GM19468 (cell line): ENCODE measurements around the gene IWS1.

Experiments
- ATAC-seq: cut with Tn5 transposase; IDR thresholded peaks from one replicate; pipeline ENCODE4 v1.9.1; 2021; ENCODE audit warnings: mild to moderate bottlenecking, moderate library complexity, moderate number of reproducible peaks; ENCODE audit not compliant: unreplicated experiment; ENCODE audit errors: extremely low read depth

The IWS1 gene

DNA sequence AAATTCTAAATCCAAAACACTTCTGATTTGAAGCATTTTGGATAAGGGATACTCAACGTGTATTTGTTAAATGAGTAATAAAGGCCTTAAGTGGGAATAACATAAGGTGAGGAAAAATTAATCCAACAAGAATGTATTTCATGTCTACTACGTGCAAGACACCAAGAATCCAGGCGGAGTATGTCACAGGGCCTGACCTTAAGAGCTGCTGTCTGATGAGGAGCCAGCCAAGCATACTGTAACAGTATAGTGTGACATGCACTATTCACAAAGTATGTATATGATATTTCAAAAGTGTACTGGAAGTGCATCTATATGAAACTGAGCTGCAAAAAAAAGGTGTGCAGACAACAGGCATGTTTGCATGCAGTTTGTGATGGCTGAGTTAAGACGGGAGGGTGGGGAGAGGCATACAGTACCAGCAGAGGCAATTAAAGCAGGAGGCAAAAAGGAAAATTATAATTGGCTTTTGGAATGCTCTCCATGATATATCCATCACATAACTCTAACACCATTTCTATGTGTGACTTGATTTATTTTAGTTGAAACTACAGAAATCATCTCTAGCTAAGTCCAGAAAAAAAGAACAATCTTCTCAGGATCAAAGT lies 18.2 kb downstream of the IWS1 start:
- ATAC-seq: no peak

DNA sequence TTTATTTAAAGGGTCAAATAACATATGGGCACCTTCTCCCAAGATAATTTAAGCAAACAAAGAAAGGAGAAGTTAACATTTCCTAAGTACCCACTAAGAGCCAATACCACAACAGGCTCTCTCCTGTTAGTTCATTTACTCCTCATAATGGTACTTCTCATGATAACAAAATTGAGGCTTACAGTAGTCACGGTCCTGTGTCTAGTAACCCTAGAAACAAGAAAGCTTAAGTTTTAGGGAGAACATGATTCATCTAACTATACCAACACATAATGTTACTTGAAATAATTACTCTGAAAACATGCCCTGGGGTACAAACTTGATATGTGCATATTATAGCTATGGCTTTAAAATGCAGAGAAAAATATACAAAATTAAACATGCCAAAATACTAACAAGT lies 19.8 kb downstream of the IWS1 start:
- ATAC-seq: no peak

DNA sequence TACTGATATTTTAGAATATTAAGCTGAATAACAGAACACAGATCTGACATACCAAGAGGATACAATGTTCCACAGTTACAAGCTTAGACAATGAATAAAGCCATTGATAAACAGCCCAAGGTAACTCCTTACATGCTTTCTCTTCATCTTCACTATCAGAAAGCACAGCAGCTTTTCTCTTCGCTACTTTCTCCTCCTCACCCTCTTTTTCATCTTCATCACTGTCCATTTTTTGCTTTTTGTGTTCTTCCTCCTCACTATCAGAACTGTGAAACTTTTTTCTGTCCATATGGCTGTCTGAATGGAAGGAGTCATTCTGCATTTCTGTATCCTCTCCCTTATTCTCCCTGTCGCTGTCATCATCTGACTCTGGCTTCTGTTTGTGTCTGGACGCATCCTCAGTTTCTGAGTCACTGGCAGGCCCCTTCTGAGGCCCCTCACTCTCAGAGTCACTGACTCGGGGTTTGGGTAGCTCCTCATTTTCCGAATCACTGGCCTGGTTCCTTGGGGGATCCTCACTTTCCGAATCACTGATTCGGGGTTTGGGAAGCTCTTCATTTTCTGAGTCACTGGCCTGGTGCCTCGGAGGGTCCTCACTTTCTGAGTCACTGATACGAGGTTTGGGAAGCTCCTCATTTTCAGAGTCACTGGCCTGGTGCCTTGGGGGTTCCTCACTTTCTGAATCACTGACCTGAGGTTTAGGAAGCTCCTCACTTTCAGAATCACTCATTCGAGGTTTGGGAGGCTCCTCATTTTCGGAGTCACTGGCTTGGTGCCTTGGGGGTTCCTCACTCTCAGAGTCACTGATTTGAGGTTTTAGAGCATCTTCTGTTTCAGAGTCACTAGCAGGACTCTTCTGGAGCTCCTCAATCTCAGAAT lies 21.5 kb downstream of the IWS1 start:
- no peak for ATAC-seq

DNA sequence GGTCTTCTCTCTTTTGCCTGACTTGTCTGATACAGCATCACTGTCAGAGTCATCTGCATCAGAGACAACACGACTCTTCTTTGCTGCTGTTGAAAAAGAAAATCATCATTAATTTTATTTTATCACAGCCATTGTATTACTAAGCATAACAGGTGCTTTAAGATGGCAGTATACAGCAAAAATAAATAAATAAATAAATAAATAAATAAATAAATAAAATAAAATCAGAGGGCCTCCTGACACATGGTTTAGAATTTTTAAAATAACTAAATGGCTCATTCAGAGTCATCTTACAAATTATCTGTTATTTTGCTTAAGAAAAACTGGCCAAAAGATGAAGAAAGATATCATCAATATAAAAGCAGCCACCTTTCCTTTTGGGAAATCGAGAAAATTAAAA lies 22.8 kb downstream of the IWS1 start:
- ATAC-seq: no peak

DNA sequence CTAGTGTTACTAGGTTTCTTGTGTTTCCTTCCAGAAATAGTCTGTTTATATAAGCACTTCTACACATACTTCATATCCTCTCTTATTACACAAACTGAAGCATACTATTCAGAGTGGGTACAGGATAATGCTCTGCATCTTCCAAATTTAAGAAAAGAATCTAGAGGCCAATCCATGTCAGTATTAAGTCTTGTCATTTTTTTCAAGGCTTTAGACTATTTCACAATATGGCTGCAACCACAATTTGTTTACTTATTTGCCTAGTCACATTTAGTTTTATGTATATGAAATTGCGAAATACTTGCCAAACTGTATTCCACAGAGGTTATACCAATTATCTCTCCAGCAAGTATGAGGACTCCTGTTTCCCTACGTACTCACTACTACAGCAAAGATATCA lies 27.9 kb downstream of the IWS1 start:
- ATAC-seq: no peak

DNA sequence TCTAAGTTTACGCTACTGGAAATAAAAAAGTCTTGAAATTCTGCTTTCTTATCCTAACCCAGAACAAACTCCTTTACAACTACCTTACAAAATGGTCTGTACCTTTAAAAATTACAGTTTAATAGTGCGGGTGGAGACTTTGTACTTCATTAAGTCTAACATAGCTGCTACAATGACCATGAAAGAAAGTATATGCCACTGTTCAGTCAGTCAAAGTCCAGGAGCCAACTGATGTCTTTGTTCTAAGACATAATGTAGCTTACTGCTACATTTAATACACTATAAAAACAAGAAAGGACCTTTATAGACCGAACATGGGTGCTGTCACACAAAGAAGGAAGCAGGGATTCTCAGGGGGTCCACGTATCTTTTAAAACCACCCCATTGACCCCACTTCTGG lies 36.0 kb downstream of the IWS1 start:
- no peak for ATAC-seq

DNA sequence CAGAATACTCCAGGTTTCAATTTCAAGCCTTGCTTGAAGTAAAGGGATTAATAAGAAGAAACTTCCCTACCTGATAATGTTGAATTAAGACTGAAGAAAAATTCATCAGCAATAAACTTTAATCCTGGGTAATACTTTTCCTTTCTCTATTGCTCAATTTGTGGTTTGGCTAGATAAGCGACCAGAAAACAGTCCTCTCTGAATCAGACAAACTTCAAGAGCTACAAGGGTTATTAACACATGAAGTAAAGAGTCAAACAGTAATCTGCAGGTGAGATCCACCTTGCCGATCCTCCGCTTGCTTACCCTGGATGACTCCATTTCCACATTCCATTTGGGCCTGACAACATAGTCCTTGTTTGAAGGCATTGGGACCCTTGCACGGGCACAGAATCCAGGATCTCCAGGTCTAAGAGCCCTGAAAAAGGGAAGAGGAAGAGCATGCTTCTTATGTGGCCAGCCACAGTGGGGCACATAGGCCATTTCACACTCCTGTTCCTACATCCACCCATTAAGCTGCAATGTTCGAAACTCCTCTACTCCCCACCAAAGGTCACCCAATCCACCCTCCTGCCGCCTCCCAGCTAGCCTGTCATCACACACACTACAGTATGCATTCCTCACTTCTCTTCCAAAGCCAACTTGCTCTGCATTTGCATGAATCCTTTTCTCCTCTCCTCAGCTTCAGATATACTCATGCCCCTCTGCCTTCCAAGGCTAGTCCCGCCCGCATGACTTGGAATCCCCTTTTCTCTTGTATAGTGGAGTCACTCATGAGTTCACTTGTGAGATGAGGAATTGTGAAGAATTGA lies 39.8 kb downstream of the IWS1 start:
- no peak for ATAC-seq

DNA sequence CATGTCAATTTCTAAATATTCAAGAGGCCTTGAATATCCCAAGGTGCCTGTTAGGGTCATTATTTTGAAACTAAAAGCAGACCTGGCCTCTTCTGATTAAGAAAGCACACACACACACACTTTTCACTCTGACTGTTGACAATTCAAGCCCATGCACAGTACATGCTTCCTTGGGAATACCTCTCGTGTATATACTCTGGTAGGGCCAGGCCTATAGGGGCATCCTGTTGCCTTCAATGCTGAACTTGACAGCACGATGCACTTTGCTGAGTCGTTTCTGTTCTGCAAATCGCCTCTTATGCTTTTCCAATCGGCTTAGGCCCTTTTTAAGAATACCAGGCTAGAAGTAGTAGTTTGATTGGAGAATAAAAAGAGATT lies 40.6 kb downstream of the IWS1 start:
- ATAC-seq: no peak

DNA sequence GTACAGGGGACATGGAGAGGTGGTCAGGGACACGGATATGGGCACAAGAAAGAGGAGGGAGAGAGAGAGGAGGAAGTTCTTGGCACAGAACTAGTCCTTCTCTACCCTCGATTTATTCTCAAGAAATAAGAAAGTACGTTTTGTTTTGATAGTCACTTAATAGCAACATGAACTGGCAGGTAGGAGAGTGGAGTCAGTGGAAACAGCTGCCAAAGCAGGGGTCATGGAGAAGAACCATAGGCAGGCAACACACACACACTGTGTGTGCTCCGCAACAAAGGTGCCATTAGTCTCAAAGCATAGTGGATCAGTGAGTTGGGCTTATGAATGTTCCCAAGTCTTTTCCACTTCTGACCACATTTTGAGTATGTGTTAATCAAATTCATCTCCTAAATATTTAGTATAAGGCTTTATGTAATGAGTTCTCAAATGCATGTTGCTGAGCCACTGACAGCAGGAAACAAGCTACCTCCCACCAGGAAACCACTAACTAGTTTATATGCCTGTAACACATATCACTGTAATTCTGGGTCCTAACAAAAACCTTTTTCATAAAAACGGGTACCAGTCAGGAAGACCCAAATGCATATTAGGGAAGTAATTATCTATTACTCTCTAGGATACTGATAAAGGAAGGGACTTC lies 41.1 kb downstream of the IWS1 start:
- ATAC-seq: no peak

DNA sequence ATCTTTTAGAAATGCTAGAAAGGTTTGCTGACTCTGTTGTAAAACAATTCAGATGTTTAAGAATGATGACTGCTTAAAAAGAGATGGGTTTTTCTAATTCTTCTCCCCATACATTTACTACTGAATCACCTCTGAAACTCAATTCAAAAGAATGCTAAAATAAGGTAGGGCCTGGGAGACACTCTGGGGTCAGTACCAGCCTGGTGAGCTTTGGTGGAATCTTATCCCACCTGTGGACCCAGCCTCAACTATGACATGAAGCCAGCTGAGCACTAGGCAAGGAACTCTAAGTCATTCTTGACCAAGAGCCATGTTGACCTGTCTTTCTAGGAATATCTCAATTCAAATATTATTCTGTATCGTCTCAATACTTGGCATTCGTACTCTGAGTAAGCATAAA lies 44.3 kb downstream of the IWS1 start:
- no peak for ATAC-seq

DNA sequence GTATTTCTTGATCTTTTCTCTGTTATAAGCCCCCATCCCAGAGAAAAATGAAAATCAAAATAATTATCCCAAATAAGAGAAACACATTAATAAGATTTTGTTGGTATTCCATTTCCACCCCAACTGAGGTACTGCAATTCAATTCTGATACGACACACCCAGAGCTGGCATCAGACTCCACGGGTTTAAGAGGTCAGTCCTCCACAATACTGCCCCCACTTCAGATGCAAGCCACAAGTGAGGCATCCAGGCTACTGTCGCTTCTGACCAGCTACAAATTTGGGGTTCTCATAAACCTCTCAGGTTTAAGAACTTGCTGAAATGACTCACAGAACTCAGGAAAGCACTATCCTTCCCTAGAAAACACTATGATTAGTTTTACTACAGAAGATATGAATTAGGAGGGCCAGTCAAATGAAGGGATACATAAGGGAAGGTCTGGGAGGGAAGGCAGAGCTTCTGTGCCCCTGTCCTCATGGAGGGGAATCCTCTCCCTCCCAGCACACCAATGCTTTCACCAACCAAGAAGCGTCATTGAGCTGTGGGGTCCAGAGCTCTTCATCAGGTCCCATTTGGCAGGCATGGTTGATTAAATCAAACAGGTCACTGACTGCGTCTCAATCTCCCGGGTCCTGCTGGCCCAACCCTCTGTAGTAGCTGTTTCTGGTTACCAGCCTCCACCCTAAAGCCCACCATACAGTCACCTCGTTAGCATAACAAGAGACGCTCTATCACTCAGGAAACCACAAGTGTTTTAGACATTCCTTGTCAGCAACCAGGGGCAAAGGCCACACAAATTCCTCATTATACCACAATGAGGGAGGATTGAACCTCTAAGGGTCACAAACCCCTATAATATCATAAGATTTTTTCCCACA lies 46.2 kb downstream of the IWS1 start:
- ATAC-seq: no peak

DNA sequence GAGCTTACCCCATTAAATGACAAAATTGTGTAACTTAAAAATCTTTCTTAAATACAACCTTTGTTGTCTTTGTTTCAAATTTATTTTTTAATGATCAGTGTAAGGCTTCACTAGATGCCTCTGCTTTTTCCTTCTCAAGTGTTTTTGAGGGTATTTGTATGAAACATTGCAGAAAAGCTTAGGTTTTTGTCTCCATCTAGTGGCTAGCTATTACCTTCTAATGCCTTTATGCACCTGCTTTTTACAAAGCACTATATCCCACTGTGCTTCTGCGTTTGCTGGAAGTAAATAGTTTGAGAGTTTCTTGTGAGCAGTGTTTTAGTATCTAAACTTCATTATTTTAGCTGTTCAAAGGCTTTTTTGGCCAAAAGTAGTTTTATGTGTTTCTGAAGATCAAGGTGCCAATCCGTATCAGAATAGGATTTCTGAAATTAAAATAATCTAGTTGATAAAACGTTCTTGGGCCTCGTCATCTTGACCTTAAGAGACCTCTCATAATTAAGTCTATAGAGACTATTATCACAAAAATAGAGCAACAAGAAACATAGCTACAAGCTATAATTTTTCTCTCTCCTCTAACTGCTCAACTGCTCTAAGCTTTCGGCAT lies 47.0 kb downstream of the IWS1 start:
- ATAC-seq: no peak

DNA sequence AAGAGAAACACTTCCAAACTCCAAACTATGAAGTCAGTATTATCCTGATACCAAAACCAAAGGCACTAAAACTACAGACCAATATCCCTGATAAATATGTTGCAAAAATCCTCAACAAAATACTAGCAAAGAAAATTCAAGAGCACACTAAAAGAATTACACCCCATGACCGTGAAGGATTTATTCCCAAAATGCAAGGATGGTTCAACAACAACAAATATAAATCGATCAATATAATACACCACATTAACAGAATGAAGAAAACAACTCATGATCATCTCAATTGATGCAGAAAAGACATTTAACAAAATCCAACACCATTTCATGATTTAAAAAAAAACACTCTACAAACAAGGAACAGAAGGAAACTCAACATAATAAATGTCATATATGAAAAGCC lies 50.5 kb downstream of the IWS1 start:
- no peak for ATAC-seq

DNA sequence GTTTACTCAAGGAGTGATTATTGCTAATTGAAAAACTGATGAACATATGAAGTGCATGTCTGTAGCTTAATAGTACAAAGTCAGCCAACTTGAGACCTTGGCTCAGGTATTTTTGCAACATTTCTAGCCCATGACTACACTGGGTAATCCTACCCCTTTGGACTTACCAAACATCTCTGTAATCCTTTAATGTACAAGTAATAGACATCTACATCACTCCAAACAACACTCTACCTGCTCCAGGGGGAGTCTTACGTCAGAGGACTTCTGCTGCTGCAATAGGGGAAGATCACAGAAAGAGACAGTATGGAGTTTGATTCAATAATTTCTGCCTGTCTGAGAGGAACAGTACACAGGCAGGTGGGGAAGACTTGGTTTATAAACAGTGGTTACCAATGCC lies 54.0 kb downstream of the IWS1 start:
- ATAC-seq: no peak

DNA sequence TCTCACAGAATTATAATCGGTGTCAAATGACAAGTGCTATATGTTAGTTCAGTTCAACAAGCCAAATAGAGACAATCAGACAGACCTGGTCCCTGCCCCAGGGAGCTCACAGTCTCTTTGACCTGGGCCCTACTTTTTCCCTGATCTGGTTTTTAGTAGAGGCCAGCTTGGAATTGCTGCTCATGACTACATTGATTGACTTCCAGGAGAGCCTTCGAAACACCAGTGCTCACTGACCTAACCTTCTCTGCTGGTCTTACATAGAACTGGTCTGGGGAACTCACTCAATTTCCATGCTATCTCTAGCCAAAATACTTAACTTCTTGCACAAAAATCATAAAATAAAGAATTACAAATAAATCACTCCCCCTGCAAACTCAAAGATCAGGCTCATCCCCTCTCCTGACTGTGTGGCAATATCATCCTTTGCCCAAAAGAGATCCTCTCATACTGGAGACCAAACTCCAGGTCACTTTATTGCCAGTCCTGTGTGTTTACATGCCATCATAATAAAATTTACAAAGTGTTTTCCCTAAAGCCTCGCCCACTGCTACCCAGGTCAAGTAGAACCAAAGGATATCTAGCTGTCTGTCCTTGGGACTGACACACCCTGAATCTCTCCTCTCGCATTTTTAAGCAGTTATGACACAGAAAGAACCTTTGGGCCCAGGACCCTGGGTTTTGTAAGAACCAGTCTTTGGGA lies 54.9 kb downstream of the IWS1 start:
- no peak for ATAC-seq

DNA sequence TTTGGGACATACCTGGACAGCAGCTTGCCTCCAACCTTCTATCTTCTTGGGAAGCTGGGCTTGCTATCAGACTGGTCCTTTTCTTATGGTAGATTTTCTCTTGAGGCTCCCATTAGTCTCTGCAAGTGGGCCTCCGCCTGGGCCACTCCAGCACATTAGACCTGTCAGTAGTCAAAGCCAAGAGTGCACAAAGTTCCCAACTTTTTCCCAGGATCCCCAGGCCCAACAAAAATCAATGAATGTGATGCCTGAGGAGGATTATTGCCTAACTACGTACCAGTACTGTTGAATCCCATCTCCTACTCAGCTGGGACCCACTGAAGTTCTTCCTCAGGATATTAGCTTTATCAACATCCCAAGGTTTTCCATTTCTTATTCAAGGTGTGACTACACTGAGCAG lies 56.3 kb downstream of the IWS1 start:
- no peak for ATAC-seq

DNA sequence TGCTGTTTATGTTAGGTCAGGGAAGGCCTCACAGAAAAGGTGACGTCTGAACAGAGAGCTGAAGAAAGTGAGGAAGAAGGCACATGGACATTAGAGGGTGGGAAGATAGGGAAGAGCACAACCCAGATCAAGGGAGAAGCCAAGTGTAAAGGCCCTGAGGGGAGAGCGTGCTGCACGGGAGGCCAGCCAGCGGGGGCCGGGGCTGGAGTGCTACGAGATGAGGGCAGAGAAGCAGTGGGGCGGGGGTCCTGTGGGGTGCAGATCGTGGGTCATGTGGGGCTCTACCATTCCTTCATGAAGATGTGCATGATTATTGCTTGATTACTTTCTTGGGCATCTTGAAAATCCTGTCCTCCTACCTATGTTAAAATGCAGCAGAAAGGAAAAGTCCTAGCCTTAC lies 57.2 kb downstream of the IWS1 start:
- no peak for ATAC-seq

DNA sequence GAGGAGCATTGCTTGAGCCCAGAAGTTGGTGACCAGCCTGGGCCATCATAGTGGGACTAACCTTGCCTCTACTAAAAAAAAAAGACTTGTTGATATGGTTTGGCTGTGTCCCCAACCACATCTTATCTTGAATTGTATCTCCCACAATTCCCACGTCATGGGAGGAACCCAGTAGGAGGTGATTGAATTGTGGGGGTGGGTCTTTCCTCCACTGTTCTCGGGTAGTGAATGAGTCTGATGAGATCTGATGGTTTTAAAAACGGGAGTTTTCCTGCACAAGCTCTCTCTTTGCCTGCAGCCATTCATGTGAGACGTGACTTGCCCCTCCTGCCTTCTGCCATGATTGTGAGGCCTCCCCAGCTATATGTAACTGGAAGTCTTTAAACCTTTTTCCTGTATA lies 61.0 kb downstream of the IWS1 start:
- ATAC-seq: no peak
